ENCODE data around the gene MPPED1.

DNA sequence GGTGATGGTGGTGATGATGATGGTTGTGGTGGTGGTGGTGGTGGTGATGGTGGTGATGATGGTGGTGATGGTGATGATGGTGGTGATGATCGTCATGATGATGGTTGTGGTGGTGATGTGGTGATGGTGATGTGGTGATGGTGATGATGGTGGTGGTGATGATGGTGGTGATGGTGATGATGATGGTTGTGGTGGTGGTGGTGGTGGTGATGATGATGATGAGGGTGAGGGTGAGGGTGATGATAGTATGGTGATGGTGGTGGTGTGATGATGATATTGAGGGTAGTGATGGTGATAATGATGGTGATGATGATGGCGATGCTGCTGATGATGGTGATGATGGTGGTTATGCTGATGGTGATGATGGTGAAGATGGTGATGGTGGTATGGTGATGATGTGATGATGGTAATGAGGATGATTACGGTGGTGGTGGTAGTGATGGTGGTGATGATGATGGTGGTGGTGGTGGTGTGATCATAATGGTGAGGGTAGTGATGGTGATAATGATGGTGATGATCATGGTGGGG lies 63.8 kb downstream of the MPPED1 start:
- TF ChIP-seq CTCF (conservative IDR thresholded peaks at IDR 0.05; ENCODE audit: low read length), result no peak
- no peak for TF ChIP-seq EZH2phosphoT487 (IDR thresholded peaks at IDR 0.05; ENCODE audit: borderline replicate concordance)

Measured in Loucy (cell line).